Kidney epithelial cell (primary cell): ENCODE measurements around the gene ABCA7. TPM values are rescaled to one million over a fixed set of nuclear protein-coding genes. Genes with fewer than 3 reads are reported as not detected.

Experiments used
- DNase-seq: peaks from one replicate; pipeline ENCODE4 v3.0.0-alpha.2; 2010; ENCODE audit warnings: low read depth
- H3K27me3 ChIP-seq: 2 replicates; pipeline ENCODE4 v1.6.0; 2011; ENCODE audit warnings: low read length; ENCODE audit not compliant: control insufficient read depth, insufficient read depth
- H3K36me3 ChIP-seq: 2 replicates; pipeline ENCODE4 v1.5.1; 2011; ENCODE audit warnings: low read length; ENCODE audit not compliant: control insufficient read depth, insufficient read depth
- H3K4me3 ChIP-seq: 2 replicates; pipeline ENCODE4 v1.5.1; 2011; ENCODE audit warnings: low read depth, mild to moderate bottlenecking, control low read depth, low read length
- CTCF ChIP-seq: IDR thresholded peaks from 2 replicates; pipeline ENCODE4 v1.5.1; 2011; ENCODE audit warnings: mild to moderate bottlenecking, moderate library complexity, low read length, control low read depth, inconsistent platforms; ENCODE audit not compliant: insufficient read depth, poor library complexity, severe bottlenecking
- total RNA-seq: library from RNA; depleted of rRNA; stranded (reverse); fragments of >200 nt; gene quantifications from 2 replicates; pipeline ENCODE4 v1.2.3, GENCODE V29; 2015

ABCA7 gene
- total RNA-seq, 1 donor from 2014 or later = 16.4 TPM

- no peak for DNase-seq
- H3K27me3 ChIP-seq = peaks cover 20% of the 10 kb centered on the region
- TF ChIP-seq CTCF = no peak
- no peak overlapping the region for H3K4me3 ChIP-seq
- no peaks in the 10 kb centered on the region for H3K36me3 ChIP-seq
These were observed 33.1 kb upstream of the ABCA7 start for GRCh38 chr19:1006711-1007398.

GRCh38 chr19:1007399-1008251 is 32.3 kb upstream of the ABCA7 start:
- peaks cover 17% of the 10 kb centered on the region for H3K27me3 ChIP-seq
- H3K36me3 ChIP-seq = no peaks in the 10 kb centered on the region
- H3K4me3 ChIP-seq = no peak overlapping the region
- no peak for DNase-seq
- TF ChIP-seq CTCF = no peak

GRCh38 chr19:1008268-1009040 is 31.5 kb upstream of the ABCA7 start:
- Histone ChIP-seq H3K27me3 (peaks cover 10% of the 10 kb centered on the region), H3K4me3 (no peak overlapping the region), H3K36me3 (no peaks in the 10 kb centered on the region)
- no peak for TF ChIP-seq CTCF
- DNase-seq = no peak

GRCh38 chr19:1009041-1009980 is 30.6 kb upstream of the ABCA7 start:
- Histone ChIP-seq H3K36me3 (no peaks in the 10 kb centered on the region), H3K27me3 (peaks cover 4% of the 10 kb centered on the region), H3K4me3 (no peak overlapping the region)
- TF ChIP-seq CTCF = no peak
- no peak for DNase-seq

DNA sequence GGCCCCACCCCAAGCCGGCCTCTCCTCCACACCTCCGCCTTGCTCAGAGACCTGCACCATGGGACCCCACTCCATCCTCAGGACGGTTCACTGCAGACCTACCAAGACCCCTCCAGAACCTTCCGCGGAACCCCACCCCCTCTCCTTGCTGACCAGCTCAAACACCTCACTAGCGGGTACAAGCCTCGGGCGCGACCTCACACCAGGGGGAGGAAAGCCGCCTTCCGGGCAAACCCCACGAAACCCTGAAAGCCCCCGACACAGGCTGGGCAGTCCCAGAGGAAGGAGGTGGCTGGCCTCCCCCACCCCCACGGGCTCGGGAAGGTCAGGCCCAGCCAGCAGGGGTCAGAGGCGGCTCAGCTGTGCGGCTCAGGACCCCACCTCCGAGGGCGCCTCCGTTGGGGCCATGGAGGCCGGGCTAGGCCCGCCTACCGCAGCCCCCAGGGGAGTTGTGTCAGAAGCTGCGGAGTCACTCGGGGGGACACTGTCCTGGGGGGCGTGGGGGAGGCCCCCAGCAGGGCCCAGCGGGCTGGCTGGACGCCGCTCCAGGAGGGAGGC is 29.8 kb upstream of the ABCA7 start:
- Histone ChIP-seq H3K4me3 (no peak overlapping the region), H3K27me3 (no peaks in the 10 kb centered on the region), H3K36me3 (no peaks in the 10 kb centered on the region)
- no peak for DNase-seq
- TF ChIP-seq CTCF = no peak
